Measurements from ENCODE around the gene PRF1.

DNA sequence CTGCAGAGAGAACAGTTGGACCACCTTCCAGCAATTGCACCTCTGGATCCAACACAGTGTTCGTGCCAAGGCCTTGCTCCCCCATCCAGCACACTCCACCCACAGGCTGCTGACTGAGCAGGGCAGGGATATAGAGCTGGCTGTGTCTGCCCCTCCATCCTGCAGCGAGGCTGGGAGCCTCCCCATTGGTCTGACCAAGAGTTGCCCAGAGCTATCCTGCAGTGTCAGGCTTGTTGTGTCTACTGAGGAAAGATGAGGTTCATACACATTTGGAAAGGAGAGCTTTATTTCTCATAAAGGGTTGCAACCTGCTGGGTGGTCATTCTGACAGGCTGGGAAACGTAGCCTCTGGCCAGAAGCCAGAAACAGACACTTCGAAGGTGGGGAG, 27.1 kb downstream of the PRF1 start:
- TF ChIP-seq, protein P1, sequence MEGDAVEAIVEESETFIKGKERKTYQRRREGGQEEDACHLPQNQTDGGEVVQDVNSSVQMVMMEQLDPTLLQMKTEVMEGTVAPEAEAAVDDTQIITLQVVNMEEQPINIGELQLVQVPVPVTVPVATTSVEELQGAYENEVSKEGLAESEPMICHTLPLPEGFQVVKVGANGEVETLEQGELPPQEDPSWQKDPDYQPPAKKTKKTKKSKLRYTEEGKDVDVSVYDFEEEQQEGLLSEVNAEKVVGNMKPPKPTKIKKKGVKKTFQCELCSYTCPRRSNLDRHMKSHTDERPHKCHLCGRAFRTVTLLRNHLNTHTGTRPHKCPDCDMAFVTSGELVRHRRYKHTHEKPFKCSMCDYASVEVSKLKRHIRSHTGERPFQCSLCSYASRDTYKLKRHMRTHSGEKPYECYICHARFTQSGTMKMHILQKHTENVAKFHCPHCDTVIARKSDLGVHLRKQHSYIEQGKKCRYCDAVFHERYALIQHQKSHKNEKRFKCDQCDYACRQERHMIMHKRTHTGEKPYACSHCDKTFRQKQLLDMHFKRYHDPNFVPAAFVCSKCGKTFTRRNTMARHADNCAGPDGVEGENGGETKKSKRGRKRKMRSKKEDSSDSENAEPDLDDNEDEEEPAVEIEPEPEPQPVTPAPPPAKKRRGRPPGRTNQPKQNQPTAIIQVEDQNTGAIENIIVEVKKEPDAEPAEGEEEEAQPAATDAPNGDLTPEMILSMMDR (IDR thresholded peaks at IDR 0.05 in 8 of 11, conservative IDR thresholded peaks at IDR 0.05 in 3 of 11) = no peak
- TF ChIP-seq POLR2A (IDR thresholded peaks at IDR 0.05) = no peak

Measured in spleen (tissue), 7 donors.